BJ (cell line): ENCODE results near the gene MYOZ1. TPM values are rescaled to one million over a fixed set of nuclear protein-coding genes. Genes with fewer than 3 reads are reported as not detected.

Experiments
- CTCF ChIA-PET: fragments of 350-600 bp; formaldehyde crosslinking; extraction: SDS; loops from one replicate; lab custom pipeline; 2021; ENCODE audit warnings: antibody characterized with exemption, inconsistent platforms; lab: Yijun Ruan, JAX
- POLR2A ChIA-PET: fragments of 300-600 bp; sonication (Branson Sonifier 250); formaldehyde crosslinking; extraction: SDS; loops from one replicate; lab custom pipeline; 2021; ENCODE audit warnings: antibody characterized with exemption; lab: Charles Lee
- DNase-seq: peaks from one replicate; pipeline ENCODE4 v3.0.0-alpha.2; 2011; ENCODE audit warnings: low read depth
- H3K27me3 ChIP-seq: 2 replicates; pipeline ENCODE4 v1.6.0; 2011; ENCODE audit warnings: low read length; ENCODE audit not compliant: control insufficient read depth, insufficient read depth
- H3K36me3 ChIP-seq: 2 replicates; pipeline ENCODE4 v1.5.1; 2011; ENCODE audit warnings: low read length; ENCODE audit not compliant: control insufficient read depth, insufficient read depth
- H3K4me3 ChIP-seq: 2 replicates; pipeline ENCODE4 v1.5.1; 2011; ENCODE audit warnings: low read depth, mild to moderate bottlenecking, control low read depth, low read length
- CTCF ChIP-seq: IDR thresholded peaks from 2 replicates; pipeline ENCODE4 v1.5.1; 2011; ENCODE audit warnings: low read depth, mild to moderate bottlenecking, control low read depth, inconsistent platforms, low read length, moderate library complexity; ENCODE audit not compliant: insufficient read depth
- polyA plus RNA-seq: library from polyadenylated mRNA; depleted of rRNA; stranded (reverse); fragments of >200 nt; gene quantifications from 2 replicates; pipeline ENCODE4 v1.2.3, GENCODE V29; 2011; rRNA removed

MYOZ1 gene
- polyA plus RNA-seq, 1 experiment = 9.6 TPM

- ChIA-PET POLR2A (no interaction called here), CTCF (no interaction called here)
- no peaks in the 10 kb centered on the region for H3K36me3 ChIP-seq
- no peak for TF ChIP-seq CTCF
- DNase-seq = no peak
- H3K27me3 ChIP-seq = no peaks in the 10 kb centered on the region
- no peak overlapping the region for H3K4me3 ChIP-seq
Measured at GRCh38 chr10:73588656-73589055, 52.6 kb downstream of the MYOZ1 start.

- CTCF ChIA-PET = interaction anchor here (1.2 kb wide), 1 partner anchor 57 kb away, joined by 3 read pairs; no protein-coding TSS in a partner anchor
Measured at GRCh38 chr10:73586583-73586984, 54.7 kb downstream of the MYOZ1 start.

GRCh38 chr10:73585327-73585726, 55.9 kb downstream of the MYOZ1 start:
- Histone ChIP-seq H3K27me3 (no peaks in the 10 kb centered on the region), H3K36me3 (no peaks in the 10 kb centered on the region), H3K4me3 (no peak overlapping the region)
- ChIA-PET POLR2A (no interaction called here), CTCF (interaction anchor here (1.1 kb wide), 1 partner anchor 18 kb away, joined by 3 read pairs; no protein-coding TSS in a partner anchor)
- TF ChIP-seq CTCF = no peak
- DNase-seq = no peak

More at GRCh38 chr10:73586583-73586984, 54.7 kb downstream of the MYOZ1 start:
- POLR2A ChIA-PET = interaction anchor here (0.7 kb wide), 1 partner anchor 14 kb away, joined by 3 read pairs; no protein-coding TSS in a partner anchor
- no peak for TF ChIP-seq CTCF
- no peaks in the 10 kb centered on the region for H3K36me3 ChIP-seq
- no peak overlapping the region for H3K4me3 ChIP-seq
- no peaks in the 10 kb centered on the region for H3K27me3 ChIP-seq
- peak; percentile 89 for DNase-seq

- TF ChIP-seq CTCF = no peak
- CTCF ChIA-PET = interaction anchor here (1.1 to 1.3 kb wide), 2 partner anchors 18 to 55 kb away, joined by 3 to 4 read pairs; no protein-coding TSS in a partner anchor
- peak; percentile 46 for DNase-seq
- Histone ChIP-seq H3K4me3 (no peak overlapping the region), H3K27me3 (no peaks in the 10 kb centered on the region), H3K36me3 (no peaks in the 10 kb centered on the region)
- POLR2A ChIA-PET = no interaction called here
Measured at GRCh38 chr10:73584737-73585136, 56.5 kb downstream of the MYOZ1 start.

GRCh38 chr10:73581918-73582317, 59.4 kb downstream of the MYOZ1 start:
- CTCF ChIA-PET = interaction anchor here (1.1 to 1.2 kb wide), 2 partner anchors 11 to 49 kb away, joined by 3 read pairs; no protein-coding TSS in a partner anchor
- TF ChIP-seq CTCF = no peak
- no peak for DNase-seq
- POLR2A ChIA-PET = no interaction called here
- Histone ChIP-seq H3K4me3 (no peak overlapping the region), H3K27me3 (no peaks in the 10 kb centered on the region), H3K36me3 (no peaks in the 10 kb centered on the region)

Other genes starting within 250 kb of the MYOZ1 start
- gene ANXA7, start 227.4 kb downstream of the MYOZ1 start, polyA plus RNA-seq = 123 and 134 TPM in 2 replicates
- gene MSS51, start 207.9 kb downstream of the MYOZ1 start, polyA plus RNA-seq = 0.93 and 1.3 TPM in 2 replicates
- gene PPP3CB, start 145.4 kb downstream of the MYOZ1 start, polyA plus RNA-seq = 11.7 and 18.6 TPM in 2 replicates
- 13.7 and 13.9 TPM in 2 replicates for gene USP54, start 50.1 kb downstream of the MYOZ1 start, polyA plus RNA-seq
- gene SYNPO2L, start 14.6 kb upstream of the MYOZ1 start, polyA plus RNA-seq = 0.04 and 0.05 TPM in 2 replicates
- gene AGAP5, start 56.6 kb upstream of the MYOZ1 start, polyA plus RNA-seq = 3.3 and 4.0 TPM in 2 replicates
- 72.6 and 92.2 TPM in 2 replicates for gene SEC24C, start 102.9 kb upstream of the MYOZ1 start, polyA plus RNA-seq
- 14.3 and 35.4 TPM in 2 replicates for gene CHCHD1, start 140.6 kb upstream of the MYOZ1 start, polyA plus RNA-seq
- gene ZSWIM8, start 144.1 kb upstream of the MYOZ1 start, polyA plus RNA-seq = 39.3 and 82.0 TPM in 2 replicates
- gene NDST2, start 170.1 kb upstream of the MYOZ1 start, polyA plus RNA-seq = 19.9 and 27.2 TPM in 2 replicates
- 32.5 and 43.8 TPM in 2 replicates for gene CAMK2G, start 233.1 kb upstream of the MYOZ1 start, polyA plus RNA-seq